Jurkat, Clone E6-1 (cell line): ENCODE results near the gene NRF1.

Experiments used
- DNase-seq: peaks from one replicate; pipeline ENCODE4 v3.0.0-alpha.2; 2011; ENCODE audit warnings: low read depth, low spot score
- H3K4me3 ChIP-seq: 2 replicates; pipeline ENCODE4 v1.5.1; 2011; ENCODE audit warnings: mild to moderate bottlenecking, low read length, control low read depth, moderate library complexity

Gene NRF1

GRCh38 chr7:129754406-129754805 lies 142.9 kb downstream of the NRF1 start:
- H3K4me3 ChIP-seq: no peak overlapping the region
- DNase-seq: no peak

GRCh38 chr7:129757991-129758390 lies 146.5 kb downstream of the NRF1 start:
- no peak overlapping the region for H3K4me3 ChIP-seq
- no peak for DNase-seq

GRCh38 chr7:129762387-129762969 lies 151.0 kb downstream of the NRF1 start:
- H3K4me3 ChIP-seq: no peak overlapping the region
- DNase-seq: no peak

GRCh38 chr7:129764247-129765084 lies 152.9 kb downstream of the NRF1 start:
- DNase-seq: no peak
- no peak overlapping the region for H3K4me3 ChIP-seq

- H3K4me3 ChIP-seq: no peak overlapping the region
- no peak for DNase-seq
These were observed 153.8 kb downstream of the NRF1 start for GRCh38 chr7:129765352-129765751.

- H3K4me3 ChIP-seq: no peak overlapping the region
- DNase-seq: no peak
These were observed 155.8 kb downstream of the NRF1 start for GRCh38 chr7:129767120-129768015.

- H3K4me3 ChIP-seq: no peak overlapping the region
- no peak for DNase-seq
These were observed 157.3 kb downstream of the NRF1 start for GRCh38 chr7:129768614-129769399.

GRCh38 chr7:129769400-129769774 lies 157.9 kb downstream of the NRF1 start:
- no peak for DNase-seq

GRCh38 chr7:129769866-129770808 lies 158.6 kb downstream of the NRF1 start:
- H3K4me3 ChIP-seq: no peak overlapping the region
- no peak for DNase-seq

More at GRCh38 chr7:129769400-129769774, 157.9 kb downstream of the NRF1 start:
- no peak overlapping the region for H3K4me3 ChIP-seq

GRCh38 chr7:129771201-129771927 lies 159.8 kb downstream of the NRF1 start:
- no peak for DNase-seq
- H3K4me3 ChIP-seq: no peak overlapping the region

GRCh38 chr7:129771928-129772479 lies 160.5 kb downstream of the NRF1 start:
- no peak for DNase-seq

GRCh38 chr7:129772646-129773280 lies 161.2 kb downstream of the NRF1 start:
- no peak overlapping the region for H3K4me3 ChIP-seq
- no peak for DNase-seq

More at GRCh38 chr7:129771928-129772479, 160.5 kb downstream of the NRF1 start:
- H3K4me3 ChIP-seq: no peak overlapping the region

GRCh38 chr7:129773328-129773731 lies 161.8 kb downstream of the NRF1 start:
- no peak overlapping the region for H3K4me3 ChIP-seq
- DNase-seq: no peak

GRCh38 chr7:129773871-129774270 lies 162.4 kb downstream of the NRF1 start:
- H3K4me3 ChIP-seq: no peak overlapping the region
- DNase-seq: no peak

GRCh38 chr7:129774359-129774758 lies 162.8 kb downstream of the NRF1 start:
- no peak for DNase-seq
- H3K4me3 ChIP-seq: no peak overlapping the region

- DNase-seq: no peak
- H3K4me3 ChIP-seq: no peak overlapping the region
These were observed 163.6 kb downstream of the NRF1 start for GRCh38 chr7:129774871-129775694.
